Left renal pelvis (tissue), 4 donors: ENCODE measurements around the gene TEX48. TPM values are rescaled to one million over a fixed set of nuclear protein-coding genes. Genes with fewer than 3 reads are reported as not detected.
A peak's percentile ranks its signal among the peaks of the same experiment; 100 is the strongest.

Experiments
- DNase-seq, 4 donors: peaks; one replicate each; pipeline ENCODE4 v3.0.0-alpha.2; 2013; ENCODE audit warnings: low read depth in 4 of 4, low spot score in 3 of 4
- polyA plus RNA-seq, 4 donors: library from polyadenylated mRNA; unstranded; fragments of 120-200 nt; gene quantifications; one replicate each; pipeline ENCODE4 v1.2.1, GENCODE V29; 2013; ENCODE audit not compliant: insufficient read length in 4 of 4

Gene TEX48, protein sequence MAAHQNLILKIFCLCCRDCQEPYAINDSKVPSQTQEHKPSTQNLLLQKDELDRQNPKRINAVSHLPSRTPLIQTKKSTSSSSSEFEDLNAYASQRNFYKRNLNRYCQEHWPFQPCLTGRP
- polyA plus RNA-seq: not detected

DNA sequence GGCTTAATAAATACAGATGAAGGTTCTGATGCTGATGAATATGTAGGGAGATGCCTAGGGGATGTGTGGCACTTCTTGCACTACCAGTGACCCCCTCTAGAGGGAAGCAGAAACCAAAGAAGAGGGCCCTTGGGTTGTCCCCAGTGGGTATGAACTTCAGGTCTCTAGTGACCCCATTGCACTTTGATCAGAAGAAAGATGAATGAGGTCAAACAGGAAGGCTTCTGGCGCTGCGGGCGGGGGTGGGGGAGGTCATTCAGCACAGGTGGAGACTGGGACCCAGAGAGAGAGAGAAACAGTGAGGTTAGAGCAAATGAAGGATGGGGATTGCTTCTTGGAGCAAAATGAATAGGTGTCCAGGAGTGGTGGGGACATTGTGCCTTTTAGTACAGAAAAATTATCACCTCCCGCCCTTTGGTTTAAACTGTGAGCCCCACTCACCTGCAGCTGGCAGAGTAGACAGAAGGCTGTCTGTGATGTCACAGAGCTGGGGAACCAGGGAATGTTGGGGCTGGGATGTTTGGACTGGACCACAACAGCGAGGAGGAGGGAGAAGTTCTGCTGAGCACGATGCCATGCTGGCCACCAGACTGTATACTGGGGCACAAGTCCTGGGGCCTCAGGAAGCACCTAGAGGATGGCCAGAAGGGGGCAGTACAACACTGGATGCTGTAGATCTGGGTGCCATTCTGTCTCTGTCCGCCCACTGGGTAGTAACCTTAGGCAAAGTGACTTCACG, at the start of gene TEX48:
Gene TEX48, minus strand, starts transcription at position 599 of the 739 bp plus-strand sequence. CDS start 10,469 bp downstream, outside the sequence.
- peak in 1 of 4 donors; percentile 22 for DNase-seq

DNA sequence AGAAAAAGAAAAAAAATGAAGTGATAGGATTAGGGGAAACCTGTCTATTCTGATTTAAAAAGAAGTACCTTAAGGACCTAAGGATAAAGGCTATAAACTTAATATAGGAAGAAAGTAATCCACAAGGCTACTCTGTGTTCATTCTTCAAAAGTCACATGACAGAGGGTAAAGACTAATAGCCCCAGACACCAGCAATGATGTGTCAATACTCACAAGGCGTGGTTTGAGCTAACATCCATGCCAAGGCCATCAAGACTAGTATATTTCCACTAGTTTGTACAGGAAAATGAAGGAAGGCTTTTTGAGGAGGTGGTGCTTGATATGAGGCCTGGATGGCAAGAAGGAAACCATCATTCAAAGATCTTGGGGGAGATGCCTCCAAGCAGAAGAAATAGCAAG, 49.7 kb upstream of the TEX48 start:
- no peak for DNase-seq

DNA sequence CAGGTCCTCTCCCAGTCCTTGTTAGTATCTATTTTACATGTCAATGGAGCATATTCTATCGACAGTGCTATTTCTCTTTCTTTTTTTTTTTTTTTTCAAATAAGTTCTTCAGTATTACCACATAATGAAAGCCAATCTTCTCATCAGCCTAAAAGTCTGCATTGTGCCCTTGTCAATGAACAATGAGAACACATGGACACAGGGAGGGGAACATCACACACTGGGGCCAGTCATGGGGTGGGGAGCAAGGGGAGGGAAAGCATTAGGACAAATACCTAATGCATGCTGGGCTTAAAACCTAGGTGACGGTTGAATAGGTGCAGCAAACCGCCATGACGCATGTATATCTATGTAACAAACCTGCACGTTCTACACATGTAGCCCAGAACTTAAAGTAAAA, 47.7 kb upstream of the TEX48 start:
- no peak for DNase-seq

DNA sequence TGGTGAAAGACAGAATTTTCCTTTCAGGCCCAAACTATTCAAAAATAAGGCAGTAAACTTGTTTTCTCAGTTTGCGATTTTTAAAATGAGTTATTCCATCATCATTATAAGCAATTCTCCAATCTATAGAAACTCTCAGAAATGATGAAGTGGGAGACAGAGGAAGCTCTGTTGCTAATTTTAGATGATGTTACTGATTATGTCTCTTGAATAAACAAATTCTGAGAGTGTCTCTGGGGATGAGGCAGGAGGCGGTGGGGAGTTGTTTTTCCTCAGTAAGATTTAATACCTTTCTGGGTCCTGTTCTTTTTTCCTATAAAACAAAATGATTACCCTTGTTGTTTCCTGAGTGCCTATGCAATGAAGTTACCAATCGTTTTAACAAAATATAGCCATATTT, 43.9 kb upstream of the TEX48 start:
- DNase-seq: no peak

DNA sequence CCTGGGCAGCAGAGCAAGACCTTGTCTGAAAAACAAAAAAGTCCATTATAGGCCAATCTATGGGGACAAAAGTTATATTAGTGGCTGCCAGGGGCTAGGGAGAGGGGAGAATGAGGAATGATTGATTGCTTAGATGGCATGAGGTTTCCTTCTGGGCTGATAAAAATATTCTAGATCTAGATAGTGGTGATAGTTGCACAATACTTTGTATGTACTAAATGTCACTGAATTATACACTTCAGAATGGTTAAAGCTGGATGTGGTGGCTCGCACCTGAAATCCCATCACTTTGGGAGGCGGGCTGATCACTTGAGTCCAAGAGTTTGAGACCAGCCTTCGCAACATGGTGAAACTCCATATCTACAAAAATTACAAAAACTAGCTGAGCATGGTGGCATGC, 42.8 kb upstream of the TEX48 start:
- no peak for DNase-seq

DNA sequence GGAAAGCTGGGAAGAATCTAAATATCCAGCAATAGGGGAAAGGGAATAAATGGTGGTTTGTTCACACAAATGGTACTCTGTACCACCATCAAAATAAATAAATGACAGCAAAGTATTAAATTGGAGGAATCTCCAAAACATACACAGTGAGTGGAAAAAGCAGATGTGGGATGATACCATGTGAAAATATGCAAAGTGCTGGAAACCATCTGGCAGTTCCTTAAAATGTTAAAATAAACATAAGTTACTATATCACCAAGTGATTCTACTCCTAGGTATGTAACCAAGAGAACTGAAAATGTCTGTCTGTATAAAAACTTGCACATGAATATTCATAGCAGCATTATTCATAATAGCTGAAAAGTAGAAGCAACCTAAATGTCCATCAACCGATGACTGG, 41.9 kb upstream of the TEX48 start:
- DNase-seq: no peak

DNA sequence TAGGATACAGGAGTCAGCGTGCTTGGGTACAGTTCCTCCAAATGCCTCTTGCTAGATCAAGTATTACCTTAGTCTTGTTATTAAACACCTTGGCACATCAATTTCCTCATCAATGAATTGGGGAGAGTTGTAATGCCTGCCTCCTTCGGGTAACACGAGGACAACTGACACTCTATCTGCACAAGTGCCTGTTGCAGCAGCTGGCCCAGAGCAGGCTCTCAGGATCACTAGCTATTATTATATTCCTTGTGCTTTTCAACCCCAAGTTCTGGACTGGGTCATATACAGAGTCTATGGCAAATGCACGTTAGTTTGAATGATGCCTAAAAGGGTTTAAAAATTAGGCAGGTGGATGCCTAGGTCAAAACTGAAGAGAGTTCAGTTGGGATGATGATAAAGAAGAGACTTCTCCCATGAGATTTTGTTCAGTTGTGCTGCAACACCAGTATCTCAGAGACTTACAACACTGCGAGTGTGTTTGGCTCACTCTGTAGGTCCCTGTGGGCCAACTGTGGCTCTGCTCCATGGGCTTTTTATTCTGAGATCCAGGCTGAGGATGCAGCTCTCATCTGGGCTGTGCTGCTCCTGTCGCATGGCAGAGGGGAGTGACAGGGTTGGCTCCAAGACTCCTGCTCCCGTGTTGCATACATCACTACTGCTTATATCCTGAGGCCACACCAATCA, 41.1 kb upstream of the TEX48 start:
- DNase-seq: no peak

DNA sequence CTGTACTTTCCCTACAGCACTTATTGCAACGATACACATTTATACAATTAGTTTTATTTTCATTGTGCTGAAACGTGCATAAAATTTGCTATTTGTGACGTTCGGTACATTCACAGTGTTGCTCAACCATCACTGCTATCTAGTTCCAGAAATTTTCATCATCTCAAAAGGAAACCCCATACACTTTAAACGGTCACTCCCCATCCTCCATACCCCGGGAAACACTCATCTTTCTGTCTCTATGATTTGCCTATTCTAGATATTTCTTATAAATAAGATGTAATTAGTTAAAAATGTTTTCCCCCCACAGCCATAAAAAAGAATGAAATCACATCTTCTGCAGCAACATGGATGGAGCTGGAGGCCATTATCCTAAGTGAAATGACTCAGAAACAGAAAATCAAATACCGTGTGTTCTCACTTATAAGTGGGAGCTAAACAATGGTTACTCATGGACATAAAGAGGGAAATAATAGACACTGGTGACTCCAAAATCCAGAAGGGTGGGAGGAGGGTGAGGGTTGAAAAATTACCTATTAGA, 40.2 kb upstream of the TEX48 start:
- no peak for DNase-seq

DNA sequence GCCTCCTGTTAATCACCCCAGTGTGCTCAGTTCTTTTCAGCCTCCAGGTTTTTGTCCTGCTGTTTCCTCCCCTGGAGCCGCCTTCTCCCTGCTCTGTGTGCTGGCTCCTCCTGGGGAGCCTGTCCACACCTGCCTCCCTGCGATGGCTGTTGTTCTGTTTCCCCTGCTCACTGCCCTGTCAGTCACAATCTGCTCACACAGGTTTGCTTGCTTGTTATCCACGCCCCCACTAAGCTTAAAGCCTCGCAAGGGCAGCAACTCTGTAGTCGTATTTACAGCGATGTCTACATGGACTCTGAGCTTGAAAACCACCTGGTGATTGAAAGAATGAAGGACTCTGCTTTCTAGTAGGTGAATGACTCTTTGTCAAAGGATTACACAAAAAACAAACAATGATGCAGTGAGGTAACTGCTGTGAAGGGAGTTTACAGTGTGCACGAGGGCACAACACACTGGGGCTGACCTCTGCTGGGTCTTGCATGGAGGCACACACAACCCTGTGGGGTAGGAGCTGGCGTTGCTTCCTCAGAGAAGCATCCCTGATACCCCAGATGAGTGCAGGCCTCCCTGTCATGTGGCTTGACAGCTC, 39.6 kb upstream of the TEX48 start:
- DNase-seq: no peak

DNA sequence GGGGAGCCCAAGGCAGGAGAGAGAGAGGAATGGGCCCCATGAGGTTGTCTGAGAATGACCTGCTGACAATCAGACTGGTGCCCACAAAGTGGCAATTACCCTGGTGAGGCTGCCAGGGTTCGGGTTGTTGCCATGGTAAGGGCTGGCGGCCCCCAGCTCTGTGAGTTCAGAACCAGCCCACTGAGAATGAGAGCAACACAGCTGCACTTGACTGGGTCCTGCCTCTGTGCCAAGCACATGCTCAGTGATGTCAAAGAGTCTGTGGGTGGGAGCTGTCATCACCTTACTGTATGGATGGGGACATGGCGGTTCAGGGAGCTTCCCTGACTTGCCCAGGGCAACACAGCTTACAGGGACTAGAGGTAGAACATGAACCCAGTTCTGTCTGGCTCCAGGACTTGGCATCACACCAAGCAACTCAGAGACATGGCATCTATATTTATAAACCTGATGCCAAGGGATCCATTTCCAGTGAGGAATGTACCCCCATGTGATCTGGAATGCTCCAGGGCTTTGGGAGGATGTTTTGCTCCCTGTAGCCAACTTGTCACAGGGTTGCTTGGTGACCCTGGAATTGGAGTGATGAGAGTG, 38.2 kb upstream of the TEX48 start:
- no peak for DNase-seq

DNA sequence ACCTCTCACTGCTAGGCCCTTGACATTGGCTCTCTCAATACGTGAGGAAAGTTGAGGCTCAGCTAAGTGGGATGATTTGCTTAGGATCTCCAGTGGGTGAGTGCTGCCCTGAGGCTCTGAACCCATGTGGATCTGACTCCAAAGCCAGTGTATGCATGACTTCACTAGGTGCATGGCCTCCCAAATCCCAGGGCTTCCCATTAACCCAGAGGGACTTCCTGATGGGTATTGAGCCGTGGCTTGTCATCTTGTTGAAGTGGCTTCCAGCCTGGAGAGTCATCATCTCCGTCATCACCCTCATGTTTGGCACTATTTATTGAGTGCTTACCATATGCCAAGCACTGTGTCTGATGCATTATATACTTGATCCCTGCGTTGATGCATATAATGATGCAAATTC, 37.3 kb upstream of the TEX48 start:
- DNase-seq: no peak

DNA sequence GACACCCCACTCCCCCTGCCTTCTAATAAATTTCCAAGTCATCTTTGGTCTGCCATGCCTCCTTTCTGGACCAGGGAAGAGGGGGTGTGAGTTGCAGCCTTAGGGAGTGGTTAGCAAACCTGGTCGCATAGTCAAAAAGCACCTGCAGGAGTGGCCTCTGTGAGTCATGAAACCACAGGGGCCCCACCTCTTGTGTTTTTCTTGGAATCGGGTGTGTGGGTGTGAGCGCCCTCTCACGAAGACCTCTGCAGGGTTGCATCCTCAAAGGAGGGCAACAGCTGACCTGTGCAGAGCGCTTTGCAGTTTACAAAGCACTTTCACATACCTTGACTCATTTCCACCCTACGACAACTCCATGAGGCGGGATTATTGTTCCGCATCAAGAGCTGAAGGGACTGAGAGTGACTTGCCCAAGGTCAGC, 36.8 kb upstream of the TEX48 start:
- DNase-seq: no peak

DNA sequence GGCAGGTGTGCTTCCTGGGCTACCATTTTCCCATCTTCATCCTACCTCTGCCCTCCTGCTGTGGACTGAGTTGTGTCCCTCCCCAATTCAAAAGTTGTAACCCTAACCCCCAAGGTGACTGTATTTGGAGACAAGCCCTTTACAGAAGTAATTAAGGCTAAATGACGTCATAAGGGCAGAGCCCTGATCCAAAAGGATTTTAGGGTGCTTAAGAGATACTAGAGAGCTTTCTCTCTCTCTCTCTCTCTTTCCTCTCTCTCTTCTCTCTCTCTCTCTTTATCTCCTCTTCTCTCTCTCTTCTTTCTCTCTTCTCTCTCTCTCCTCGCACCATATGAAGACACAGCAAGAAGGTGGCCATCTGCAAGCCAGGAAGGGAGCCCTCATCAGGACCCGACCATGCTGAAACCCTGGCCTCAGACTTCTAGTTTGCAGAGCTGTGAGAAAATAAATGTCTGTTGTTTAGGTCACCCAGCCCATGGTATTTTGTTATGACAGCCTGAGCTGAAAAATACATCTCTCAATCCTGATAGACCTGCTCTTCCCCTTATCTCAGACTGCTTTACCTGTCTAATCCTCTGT, 36.0 kb upstream of the TEX48 start:
- DNase-seq: no peak

DNA sequence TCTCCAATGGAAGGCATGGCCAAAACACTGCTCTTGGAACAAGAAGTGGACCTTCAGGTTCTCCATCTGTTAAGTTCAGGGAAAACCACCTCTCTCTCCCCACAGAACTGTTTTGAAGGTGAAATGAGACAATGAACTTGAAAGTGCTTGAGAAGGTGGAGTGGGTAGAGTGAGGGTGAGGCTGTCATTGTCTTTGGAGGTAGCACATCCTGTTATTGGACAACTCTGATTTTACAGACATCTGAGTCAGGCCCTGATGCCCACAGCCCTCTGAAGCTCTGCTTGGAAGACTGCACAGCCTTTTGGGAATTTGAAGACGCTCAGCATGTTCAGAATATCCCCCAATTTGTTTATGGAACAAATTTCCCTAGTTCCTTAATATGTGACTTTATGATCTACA, 27.6 kb upstream of the TEX48 start:
- DNase-seq: no peak

DNA sequence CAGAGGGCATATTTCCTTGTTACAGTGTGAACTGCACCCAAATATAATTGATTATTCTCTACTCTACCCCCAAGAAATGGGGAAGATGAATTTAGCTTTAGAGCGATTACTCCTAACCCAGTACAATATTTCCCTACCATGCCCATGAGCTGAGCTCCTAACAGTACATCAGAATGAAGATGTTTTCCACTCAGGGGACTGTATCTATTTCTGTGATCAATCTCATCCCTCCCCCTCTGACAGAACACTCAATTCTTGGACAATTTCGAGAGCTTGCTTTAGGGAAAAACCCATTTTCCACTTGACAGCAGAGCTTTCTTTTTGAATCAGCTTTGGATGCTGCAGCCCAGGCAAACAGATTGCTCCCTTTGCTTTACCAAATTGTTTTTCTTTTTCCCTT, 24.7 kb upstream of the TEX48 start:
- DNase-seq: no peak

DNA sequence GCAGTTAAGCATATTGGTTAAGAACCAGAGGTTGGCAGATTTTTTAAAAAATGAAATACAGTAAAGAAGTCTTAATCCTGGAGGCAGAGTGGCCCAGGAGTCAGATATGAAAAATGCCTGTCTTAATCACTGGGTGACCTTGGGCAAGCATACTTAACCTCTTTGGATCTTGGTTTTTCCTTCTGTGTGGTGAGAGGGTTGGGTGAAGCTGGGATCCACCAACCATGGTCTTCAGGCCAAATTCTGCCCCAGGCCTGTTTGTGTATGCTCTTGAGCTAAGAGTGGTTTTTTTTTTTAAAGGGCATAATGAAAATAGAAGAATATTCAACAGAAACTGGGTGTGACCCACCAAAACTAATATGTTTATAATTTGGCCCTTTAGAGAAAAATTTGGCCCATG, 20.0 kb upstream of the TEX48 start:
- DNase-seq: no peak

DNA sequence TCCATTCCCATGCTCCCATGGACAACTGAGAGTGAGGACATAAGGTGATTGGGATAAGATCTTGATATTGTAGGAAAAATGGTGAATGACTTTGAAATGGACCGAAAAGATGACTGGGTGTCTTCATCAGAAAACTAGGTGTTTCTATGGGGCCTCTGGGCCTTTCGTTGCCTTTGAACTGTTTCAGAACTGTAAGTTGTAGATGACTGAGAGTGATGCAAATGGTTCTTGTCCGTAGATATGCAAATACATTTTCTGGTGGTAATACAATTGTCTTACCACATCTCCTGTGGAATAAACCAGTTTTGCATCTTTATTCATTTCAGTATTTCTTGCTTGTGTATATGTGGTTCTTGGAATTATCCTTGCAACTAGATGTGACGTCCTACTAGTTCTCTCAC, 16.0 kb upstream of the TEX48 start:
- no peak for DNase-seq

DNA sequence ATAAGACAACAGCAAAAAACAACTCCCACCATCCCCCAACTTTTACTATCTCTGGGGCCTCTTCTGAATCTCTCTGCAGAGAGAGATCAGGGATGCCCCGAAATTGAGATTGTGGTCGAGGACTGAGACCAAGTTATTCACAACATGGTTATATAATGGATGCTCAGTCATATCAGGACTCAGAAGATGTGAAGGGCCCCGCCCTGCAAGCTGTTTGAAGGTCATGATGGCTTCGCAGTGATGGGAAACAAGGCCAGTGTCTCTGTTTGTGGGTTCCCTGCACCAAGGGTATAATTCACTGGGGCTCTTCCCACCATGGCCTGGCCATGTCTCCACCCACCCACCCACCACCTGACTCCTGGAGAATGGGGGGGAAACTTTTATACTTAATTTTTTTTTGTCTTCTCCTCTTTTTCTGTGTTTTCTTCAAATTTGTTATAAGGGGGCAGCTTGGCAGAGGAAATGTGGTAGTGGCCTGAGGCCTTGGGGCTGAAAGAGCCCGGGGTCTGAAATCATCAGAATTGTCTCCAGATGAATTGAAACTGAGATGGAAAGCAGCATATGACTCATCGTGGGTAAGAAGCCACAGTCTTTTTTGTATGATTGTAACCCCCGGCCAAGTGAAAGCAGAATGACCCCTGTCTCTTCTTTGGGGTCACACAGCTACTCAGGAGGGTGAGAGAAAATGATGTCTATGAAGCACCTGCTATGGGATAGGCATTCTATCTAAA, 15.0 kb upstream of the TEX48 start:
- DNase-seq: no peak

DNA sequence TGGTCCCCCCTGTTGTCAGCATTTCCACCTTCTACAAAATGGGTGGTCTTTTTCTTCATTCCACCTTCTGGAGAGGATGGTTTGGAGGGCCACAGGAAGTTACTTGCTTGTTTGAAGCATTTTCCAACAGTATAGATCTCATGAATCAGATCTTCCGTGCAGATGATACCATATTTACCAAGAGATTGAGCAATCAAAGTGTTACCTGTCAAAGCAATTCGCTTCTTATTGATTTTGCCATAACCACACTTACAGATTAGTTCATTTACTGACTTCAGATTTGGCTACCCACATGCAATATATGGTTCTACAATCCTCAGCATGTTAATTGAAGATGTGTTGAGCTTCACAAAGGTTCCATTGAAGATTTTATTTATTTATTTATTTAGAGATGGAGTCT, 14.0 kb upstream of the TEX48 start:
- no peak for DNase-seq

DNA sequence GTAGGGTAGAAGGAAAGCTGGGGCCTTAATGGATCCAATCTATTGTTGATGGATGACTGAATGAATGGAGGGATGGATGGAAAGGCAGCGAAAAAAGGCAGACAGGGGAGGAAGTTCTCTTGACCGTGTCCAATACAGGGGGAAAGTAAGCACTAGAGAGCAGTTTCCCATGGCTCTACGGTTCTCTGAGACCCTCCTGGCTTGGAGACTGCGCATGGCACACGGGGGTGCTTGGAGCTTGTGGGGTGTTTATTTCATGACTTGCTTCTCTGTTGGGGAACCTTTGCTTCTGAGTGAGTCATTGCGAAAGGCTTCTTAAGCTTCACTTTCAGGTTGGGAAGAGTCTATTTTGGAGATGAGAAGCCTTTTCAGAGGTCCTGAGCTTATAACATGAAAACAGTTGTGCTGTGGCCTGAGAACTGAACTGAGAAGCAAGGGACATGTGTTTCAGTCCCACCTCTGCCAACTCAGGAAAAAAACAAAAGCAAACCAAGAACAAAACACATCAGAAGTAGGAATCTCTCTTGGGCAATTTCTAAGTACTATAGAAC, 12.8 kb upstream of the TEX48 start:
- DNase-seq: no peak
